HepG2 (cell line): Measurements from ENCODE around the gene PDPR. TPM values are rescaled to one million over a fixed set of nuclear protein-coding genes. Genes with fewer than 3 reads are reported as not detected.

Experiments used
- AGO2 ChIP-seq: fragments of 200-400 bp; formaldehyde crosslinking; optimal IDR thresholded peaks from 2 replicates; pipeline ENCODE3; 2017; ENCODE audit warnings: mild to moderate bottlenecking, low read depth, low read length, moderate library complexity
- ARHGAP35 ChIP-seq: sonication (generic); formaldehyde crosslinking; IDR thresholded peaks from 2 replicates; pipeline ENCODE4 v1.9.0; 2022; ENCODE audit warnings: mild to moderate bottlenecking, inconsistent platforms, moderate library complexity, missing genetic modification reagents, borderline replicate concordance
- ATAD3A ChIP-seq: sonication (generic); formaldehyde crosslinking; IDR thresholded peaks from 2 replicates; pipeline ENCODE4 v1.4.0; 2020; ENCODE audit warnings: missing genetic modification reagents
- CCDC6 ChIP-seq: sonication (generic); formaldehyde crosslinking; IDR thresholded peaks from 2 replicates; pipeline ENCODE4 v1.8.1; 2022; ENCODE audit warnings: mild to moderate bottlenecking, missing genetic modification reagents, moderate library complexity
- EHMT2 ChIP-seq: fragments of 200-600 bp; sonication (generic); IDR thresholded peaks from 2 replicates; pipeline ENCODE4 v1.7.0; 2017; ENCODE audit warnings: antibody characterized with exemption, low read depth, low read length, borderline replicate concordance
- ETV6 ChIP-seq: sonication (generic); formaldehyde crosslinking; conservative IDR thresholded peaks from 2 replicates; pipeline ENCODE4 v1.4.0; 2020; ENCODE audit warnings: missing genetic modification reagents
- HHEX ChIP-seq: IDR thresholded peaks from 2 replicates; pipeline ENCODE4 v1.6.1; 2016; ENCODE audit warnings: control low read depth
- HNF4G ChIP-seq, 2 experiments: sonication (generic) in 1 of 2; formaldehyde crosslinking in 1 of 2; IDR thresholded peaks; 2 replicates each; pipeline versions ENCODE4 v1.4.0 to v1.6.1; 2011 to 2020; ENCODE audit warnings: borderline replicate concordance in 2 of 2, low read depth in 2 of 2, mild to moderate bottlenecking in 2 of 2, low read length in 1 of 2, missing genetic modification reagents in 1 of 2, moderate library complexity in 1 of 2
- ISL2 ChIP-seq: sonication (generic); formaldehyde crosslinking; IDR thresholded peaks from 2 replicates; pipeline ENCODE4 v1.5.0; 2020; ENCODE audit warnings: missing genetic modification reagents
- JUNB ChIP-seq: sonication (generic); formaldehyde crosslinking; IDR thresholded peaks from 2 replicates; pipeline ENCODE4 v1.8.0; 2022; ENCODE audit warnings: missing genetic modification reagents, mild to moderate bottlenecking, borderline replicate concordance
- MLX ChIP-seq: IDR thresholded peaks from 2 replicates; pipeline ENCODE4 v1.6.1; 2016
- PHF8 ChIP-seq: sonication (generic); formaldehyde crosslinking; IDR thresholded peaks from 2 replicates; pipeline ENCODE4 v1.5.0; 2020; ENCODE audit warnings: missing genetic modification reagents
- SMAD3 ChIP-seq: sonication (generic); formaldehyde crosslinking; IDR thresholded peaks from 2 replicates; pipeline ENCODE4 v1.4.0; 2020; ENCODE audit warnings: missing genetic modification reagents
- TBX2 ChIP-seq: sonication (generic); formaldehyde crosslinking; IDR thresholded peaks from 2 replicates; pipeline ENCODE4 v1.5.0; 2020; ENCODE audit warnings: missing genetic modification reagents, mild to moderate bottlenecking, borderline replicate concordance
- ZBTB3 ChIP-seq: sonication (generic); formaldehyde crosslinking; IDR thresholded peaks from 2 replicates; pipeline ENCODE4 v1.4.0; 2020; ENCODE audit warnings: low read depth, mild to moderate bottlenecking, moderate library complexity, missing genetic modification reagents, borderline replicate concordance
- ZHX1 ChIP-seq: sonication (generic); formaldehyde crosslinking; IDR thresholded peaks from 2 replicates; pipeline ENCODE4 v1.8.1; 2022; ENCODE audit warnings: low read depth, mild to moderate bottlenecking, missing genetic modification reagents
- ZNF17 ChIP-seq: sonication (generic); formaldehyde crosslinking; IDR thresholded peaks from 2 replicates; pipeline ENCODE4 v1.5.0; 2020; ENCODE audit warnings: mild to moderate bottlenecking, missing genetic modification reagents
- ZNF263 ChIP-seq: sonication (generic); formaldehyde crosslinking; IDR thresholded peaks from 2 replicates; pipeline ENCODE4 v1.4.0; 2020; ENCODE audit warnings: missing genetic modification reagents
- ZSCAN21 ChIP-seq: sonication (generic); formaldehyde crosslinking; IDR thresholded peaks from 2 replicates; pipeline ENCODE4 v1.8.0; 2022; ENCODE audit warnings: mild to moderate bottlenecking, missing genetic modification reagents, moderate library complexity, borderline replicate concordance
- polyA plus RNA-seq, 8 experiments: library from polyadenylated mRNA; depleted of rRNA in 3 of 8; stranded (reverse) in 7 of 8; unstranded in 1 of 8; fragments of >200 nt; fragmentation: Illumina TruSeq in 4 of 8; extraction: Trizol in 4 of 8; gene quantifications; 2 replicates each; pipeline versions ENCODE4 v1.2.1 to v1.2.3, GENCODE V29; 2011 to 2016; ENCODE audit warnings: low read depth in 4 of 8, missing spikeins in 1 of 8, mixed read lengths in 1 of 8; ENCODE audit not compliant: insufficient read depth in 1 of 8
- total RNA-seq, 5 experiments: library from RNA; depleted of rRNA; stranded (reverse); fragments of >200 nt; fragmentation: Illumina TruSeq; extraction: Trizol; gene quantifications; 2 replicates each; pipeline ENCODE4 v1.2.3, GENCODE V29; 2016; ENCODE audit warnings: low read depth in 1 of 5

PDPR gene
- total and polyA plus RNA-seq, 2 of the 13 experiments (the other 11 are each of a cell fraction or from before 2014, with no cell fraction given), result 19.5 to 29.9 TPM

- TF ChIP-seq CCDC6 (CRISPR knock-in tag) (peak; percentile 56; the same call in 1 of the 2 replicates), HHEX (CRISPR knock-in tag) (no peak), TBX2 (peak; percentile 88), ZBTB3 (CRISPR knock-in tag) (peak; percentile 95), ETV6 (CRISPR knock-in tag) (0 out of 2 replicates have a peak, but pooled peaks have one; percentile 63), ARHGAP35 (CRISPR knock-in tag) (no peak; the same call in 1 of the 2 replicates), PHF8 (CRISPR knock-in tag) (peak; percentile 54; the same call in 1 of the 2 replicates), MLX (CRISPR knock-in tag) (peak; percentile 71; the same call in 1 of the 2 replicates), ATAD3A (CRISPR knock-in tag) (no peak), ZHX1 (CRISPR knock-in tag) (no peak), JUNB (CRISPR knock-in tag) (no peak), HNF4G (IDR thresholded peaks at IDR 0.05; ENCODE audit: borderline replicate concordance, low read depth, low read length) (peak; percentile 91), HNF4G (CRISPR knock-in tag; IDR thresholded peaks at IDR 0.05; ENCODE audit: borderline replicate concordance, low read depth) (peak; percentile 98), ISL2 (CRISPR knock-in tag) (peak; percentile 72; the same call in 1 of the 2 replicates), ZNF17 (no peak), SMAD3 (CRISPR knock-in tag) (peak; percentile 82), AGO2 (no peak), EHMT2 (no peak; the same call in 1 of the 2 replicates), ZNF263 (peak; percentile 50; the same call in 1 of the 2 replicates), ZSCAN21 (CRISPR knock-in tag) (peak; percentile 17; the same call in 1 of the 2 replicates)
Measured at GRCh38 chr16:70157477-70158260, 43.5 kb downstream of the PDPR start (continued).
